Endothelial cell of umbilical vein (primary cell): Measurements from ENCODE around the gene TSPAN9. TPM values are rescaled to one million over a fixed set of nuclear protein-coding genes. Genes with fewer than 3 reads are reported as not detected.
A peak's percentile ranks its signal among the peaks of the same experiment; 100 is the strongest.

Experiments
- BruUV-seq: library from RNA; stranded (reverse); fragments of 400-500 nt; replicated peaks from 2 replicates; lab custom pipeline; 2021; lab: Mats Ljungman, UMichigan
- CTCF ChIA-PET: fragments of 300-600, 350-600 bp; sonication (Branson Sonifier 250); formaldehyde crosslinking; loops from one replicate; lab custom pipeline; 2021; ENCODE audit warnings: antibody characterized with exemption, inconsistent platforms; lab: Charles Lee
- POLR2A ChIA-PET: fragments of 300-600, 350-600 bp; sonication (Branson Sonifier 250); formaldehyde crosslinking; loops from one replicate; lab custom pipeline; 2021; ENCODE audit warnings: antibody characterized with exemption, inconsistent platforms; lab: Charles Lee
- DNase-seq: peaks from one replicate; pipeline ENCODE4 v3.0.0-alpha.2; 2011; ENCODE audit warnings: low read depth, low spot score
- FAIRE-seq: peaks from 2 replicates; lab custom pipeline; 2011; peaks lifted over from hg19 to GRCh38; lab: Jason Lieb, UNC
- H2AFZ ChIP-seq: 2 replicates; pipeline ENCODE4 v1.6.0; 2012; ENCODE audit warnings: low read depth, low read length, control low read depth, inconsistent platforms
- H3K27ac ChIP-seq: 2 replicates; pipeline ENCODE4 v1.5.1; 2011; ENCODE audit warnings: low read depth, mild to moderate bottlenecking, control low read depth, low read length, moderate library complexity; ENCODE audit not compliant: insufficient read depth
- H3K27me3 ChIP-seq, 2 experiments: 2 replicates each; pipeline versions ENCODE4 v1.6.0 to v1.6.1; 2011; ENCODE audit warnings: low read length in 2 of 2, mixed read lengths in 1 of 2; ENCODE audit not compliant: control insufficient read depth in 2 of 2, insufficient read depth in 2 of 2
- H3K36me3 ChIP-seq, 2 experiments: 2 replicates in 1 of 2; 3 replicates in 1 of 2; pipeline ENCODE4 v1.5.1; 2011; ENCODE audit warnings: low read length in 2 of 2, mild to moderate bottlenecking in 1 of 2, moderate library complexity in 1 of 2; ENCODE audit not compliant: control insufficient read depth in 2 of 2, insufficient read depth in 2 of 2; ENCODE audit errors: extremely low read depth in 1 of 2
- H3K4me1 ChIP-seq: 3 replicates; pipeline ENCODE4 v1.5.1; 2011; ENCODE audit warnings: mild to moderate bottlenecking, low read length; ENCODE audit not compliant: control insufficient read depth, insufficient read depth; ENCODE audit errors: extremely low read depth
- H3K4me2 ChIP-seq: 2 replicates; pipeline ENCODE4 v1.6.1; 2011; ENCODE audit warnings: low read length, control low read depth, mixed read lengths; ENCODE audit not compliant: insufficient read depth
- H3K4me3 ChIP-seq, 3 experiments: fragments of 200-600 bp in 1 of 3; sonication (generic), shearing (Covaris generic) in 1 of 3; replicated peaks in 1 of 3; 2 replicates each; pipeline ENCODE4 v1.5.1; 2011 to 2016; ENCODE audit warnings: control low read depth in 3 of 3, low read length in 3 of 3, mild to moderate bottlenecking in 2 of 3, inconsistent platforms in 1 of 3, low read depth in 1 of 3, moderate library complexity in 1 of 3; ENCODE audit not compliant: insufficient read depth in 1 of 3
- H3K79me2 ChIP-seq: 2 replicates; pipeline ENCODE4 v1.6.0; 2012; ENCODE audit warnings: low read length, inconsistent platforms; ENCODE audit not compliant: control insufficient read depth, insufficient read depth
- H3K9ac ChIP-seq: replicated peaks from 2 replicates; pipeline ENCODE3; 2011; ENCODE audit warnings: low read length, control low read depth; ENCODE audit not compliant: insufficient read depth; ENCODE audit errors: extremely low read depth
- H3K9me1 ChIP-seq: replicated peaks from 3 replicates; pipeline ENCODE4 v1.6.0; 2011; ENCODE audit warnings: mild to moderate bottlenecking, low read length; ENCODE audit not compliant: control insufficient read depth, insufficient read depth; ENCODE audit errors: extremely low read depth
- H3K9me3 ChIP-seq: replicated peaks from 2 replicates; pipeline ENCODE4 v1.5.1; 2012; ENCODE audit warnings: low read length, inconsistent platforms; ENCODE audit not compliant: control insufficient read depth, insufficient read depth
- H4K20me1 ChIP-seq: replicated peaks from 2 replicates; pipeline ENCODE3; 2011; ENCODE audit warnings: mild to moderate bottlenecking, low read length; ENCODE audit not compliant: control insufficient read depth, insufficient read depth; ENCODE audit errors: extremely low read depth
- FOS ChIP-seq: IDR thresholded peaks from 2 replicates; pipeline ENCODE4 v1.6.1; 2011; ENCODE audit warnings: mild to moderate bottlenecking, low read length, moderate library complexity, borderline replicate concordance; ENCODE audit not compliant: insufficient read depth
- dilution Hi-C: fragments of 300-500 bp; cut with MboI; formaldehyde crosslinking; loops from one replicate; pipeline ENCODE4 v1.15.0; 2019; ENCODE audit warnings: low sequenced_read_pairs; ENCODE audit not compliant: extremely low pct_ligation_motif_present
- intact Hi-C: fragments of 100-400 bp; cut with micrococcal nuclease; formaldehyde crosslinking; loops from one replicate; pipeline ENCODE4 v1.10.0; 2022
- polyA plus RNA-seq, 4 experiments: library from polyadenylated mRNA; depleted of rRNA in 3 of 4; stranded (reverse) in 3 of 4; unstranded in 1 of 4; fragments of >200 nt; gene quantifications; 2 replicates each; pipeline versions ENCODE4 v1.2.1 to v1.2.3, GENCODE V29; 2011 to 2012; ENCODE audit warnings: missing spikeins in 1 of 4
- total RNA-seq: library from RNA; stranded (reverse); gene quantifications from 2 replicates; pipeline ENCODE4 v1.2.3, GENCODE V29; 2021
- TF ChIP-seq, protein P1 (sequence below), 2 donors: IDR thresholded peaks; 1 replicate in 1 of 2; 2 replicates in 1 of 2; pipeline ENCODE4 v1.5.1; 2011; ENCODE audit warnings: low read length in 2 of 2, mild to moderate bottlenecking in 2 of 2, moderate library complexity in 2 of 2, control low read depth in 1 of 2, inconsistent platforms in 1 of 2, low read depth in 1 of 2; ENCODE audit not compliant: insufficient read depth in 1 of 2; ENCODE audit errors: extremely low read depth in 1 of 2

The TSPAN9 gene
- total and polyA plus RNA-seq, 2 donors (not counting 3 experiments of a cell fraction or from before 2014, with no cell fraction given) = 43.3 to 66.8 TPM

DNA sequence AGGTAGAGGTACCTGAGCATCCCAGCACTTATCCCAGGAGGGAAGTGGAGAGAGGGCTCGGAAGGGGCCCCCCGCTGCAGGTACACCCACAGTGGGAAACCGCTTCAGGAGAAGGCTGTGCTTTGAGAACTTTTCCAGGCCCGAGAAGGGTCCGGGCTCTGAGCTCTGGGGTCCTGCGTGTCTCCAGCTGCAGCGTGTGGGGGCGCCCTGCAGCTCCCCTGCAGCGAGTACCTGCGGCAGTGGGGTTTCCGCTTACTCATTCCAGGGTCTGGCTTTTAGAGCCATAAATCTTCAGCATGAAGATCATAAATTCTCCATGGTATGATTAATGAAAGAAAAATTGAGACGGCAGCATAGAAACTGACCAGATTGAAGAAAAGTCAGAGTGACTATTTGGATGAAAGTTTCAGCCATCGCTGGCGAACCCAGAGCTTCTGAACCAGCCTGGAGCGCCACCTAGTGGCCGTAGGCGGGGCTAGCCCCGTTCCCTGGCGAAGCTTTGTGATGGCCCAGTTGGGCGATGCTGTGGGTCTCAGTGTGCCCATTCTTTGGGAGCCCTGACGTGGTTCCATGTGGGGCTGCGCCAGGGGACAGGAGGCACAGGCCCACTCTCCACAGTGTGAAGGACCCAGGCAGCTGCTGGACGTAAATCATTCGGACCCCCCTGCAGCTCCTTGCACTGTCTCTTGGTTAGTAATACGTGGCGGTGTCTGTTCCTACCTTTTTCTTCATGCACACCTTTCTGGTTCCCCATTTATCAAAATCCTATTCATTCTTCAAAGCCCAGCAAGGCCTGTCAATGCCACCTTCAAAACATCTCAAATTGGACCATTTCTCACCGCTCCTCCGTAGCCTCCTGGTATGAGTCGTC lies 198.2 kb downstream of the TSPAN9 start:
- peaks cover 0 to 2% of the 10 kb centered on the region in 2 experiments for H3K36me3 ChIP-seq
- intact Hi-C loops (loop anchor here (1.0 to 5.0 kb wide), 5 partner anchors 58 to 202 kb away; no protein-coding TSS in a partner anchor), dilution Hi-C loops (loop anchor here (5.0 to 10.0 kb wide), 2 partner anchors 143 to 201 kb away; partner anchors contain the start of gene TSPAN9)
- peak; percentile 48 for DNase-seq
- H3K9me3 ChIP-seq = no peaks in the 10 kb centered on the region
- ChIA-PET POLR2A (no interaction called here), CTCF (interaction anchor here (0.5 to 8.0 kb wide), 63 partner anchors 9 to 1001 kb away, joined by 3 to 312 read pairs (median 6); no protein-coding TSS in a partner anchor)
- no peak overlapping the region for H2AFZ ChIP-seq
- no peaks in the 10 kb centered on the region for H3K9me1 ChIP-seq
- no TSS peak for BruUV-seq
- no peak overlapping the region for H3K27ac ChIP-seq
- peak; percentile 90 for FAIRE-seq
- no peak overlapping the region for H3K9ac ChIP-seq
- H3K79me2 ChIP-seq = no peaks in the 10 kb centered on the region
- no peaks in the 10 kb centered on the region for H4K20me1 ChIP-seq
- H3K4me1 ChIP-seq = no peaks in the 10 kb centered on the region
- no peak overlapping the region for H3K4me3 ChIP-seq
- H3K27me3 ChIP-seq = no peaks in the 10 kb centered on the region
- no peak for TF ChIP-seq FOS
- TF ChIP-seq, protein P1, sequence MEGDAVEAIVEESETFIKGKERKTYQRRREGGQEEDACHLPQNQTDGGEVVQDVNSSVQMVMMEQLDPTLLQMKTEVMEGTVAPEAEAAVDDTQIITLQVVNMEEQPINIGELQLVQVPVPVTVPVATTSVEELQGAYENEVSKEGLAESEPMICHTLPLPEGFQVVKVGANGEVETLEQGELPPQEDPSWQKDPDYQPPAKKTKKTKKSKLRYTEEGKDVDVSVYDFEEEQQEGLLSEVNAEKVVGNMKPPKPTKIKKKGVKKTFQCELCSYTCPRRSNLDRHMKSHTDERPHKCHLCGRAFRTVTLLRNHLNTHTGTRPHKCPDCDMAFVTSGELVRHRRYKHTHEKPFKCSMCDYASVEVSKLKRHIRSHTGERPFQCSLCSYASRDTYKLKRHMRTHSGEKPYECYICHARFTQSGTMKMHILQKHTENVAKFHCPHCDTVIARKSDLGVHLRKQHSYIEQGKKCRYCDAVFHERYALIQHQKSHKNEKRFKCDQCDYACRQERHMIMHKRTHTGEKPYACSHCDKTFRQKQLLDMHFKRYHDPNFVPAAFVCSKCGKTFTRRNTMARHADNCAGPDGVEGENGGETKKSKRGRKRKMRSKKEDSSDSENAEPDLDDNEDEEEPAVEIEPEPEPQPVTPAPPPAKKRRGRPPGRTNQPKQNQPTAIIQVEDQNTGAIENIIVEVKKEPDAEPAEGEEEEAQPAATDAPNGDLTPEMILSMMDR (IDR thresholded peaks at IDR 0.05; ENCODE audit: extremely low read depth in 1 of 2, insufficient read depth in 1 of 2, low read depth in 1 of 2, low read length in 2 of 2) = peak; percentile 95 to 96
- no peak overlapping the region for H3K4me2 ChIP-seq
